ENCODE data around the gene CERS6. TPM values are rescaled to one million over a fixed set of nuclear protein-coding genes. Genes with fewer than 3 reads are reported as not detected.

CERS6 gene
- polyA plus RNA-seq, 3 donors, result 7.6 to 17.7 (median 15.6) TPM

DNA sequence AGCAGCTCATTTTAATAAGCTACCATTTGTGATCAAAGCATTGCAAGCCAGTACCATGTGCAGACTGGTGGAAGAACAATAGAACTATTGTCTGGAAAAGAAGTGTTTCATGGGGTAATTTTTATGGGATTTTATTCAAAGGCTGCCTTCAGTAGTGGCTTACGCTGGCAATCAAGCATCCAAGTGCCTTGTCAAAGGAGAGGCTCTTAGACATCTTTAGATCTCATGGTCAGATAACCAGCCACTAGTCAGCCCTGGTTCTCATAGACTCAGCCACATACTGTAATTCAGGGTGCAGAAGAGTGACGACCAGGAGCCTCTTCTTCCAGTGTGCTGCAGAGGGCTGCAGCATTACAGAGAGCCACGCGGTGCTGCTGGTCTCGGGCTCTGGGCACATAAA lies 247.9 kb downstream of the CERS6 start:
- Mint-ChIP-seq H3K27ac (peak overlapping the region in 2 of 7 donors; percentile 11 to 27), H3K36me3 (peaks cover 11 to 15% of the 10 kb centered on the region in 2 donors), H3K4me1 (no peaks in the 10 kb centered on the region), H3K4me3 (no peak overlapping the region), H3K27me3 (ENCODE audit: low read depth in 3 of 3) (no peaks in the 10 kb centered on the region), H3K9me3 (no peaks in the 10 kb centered on the region)
- DNase-seq, result no peak
- no peak overlapping the region for H3K9ac ChIP-seq (ENCODE audit: insufficient read depth, low read length, poor library complexity, severe bottlenecking)
- intact Hi-C loops (cut with micrococcal nuclease), result no loop called here
- no peak overlapping the region for H3K27ac ChIP-seq (ENCODE audit: low read depth in 1 of 2, low read length in 2 of 2)
- H3K27me3 ChIP-seq (ENCODE audit: control insufficient read depth in 2 of 2, insufficient read depth in 2 of 2, low read length in 2 of 2), result no peaks in the 10 kb centered on the region
- TF ChIP-seq, protein P1, sequence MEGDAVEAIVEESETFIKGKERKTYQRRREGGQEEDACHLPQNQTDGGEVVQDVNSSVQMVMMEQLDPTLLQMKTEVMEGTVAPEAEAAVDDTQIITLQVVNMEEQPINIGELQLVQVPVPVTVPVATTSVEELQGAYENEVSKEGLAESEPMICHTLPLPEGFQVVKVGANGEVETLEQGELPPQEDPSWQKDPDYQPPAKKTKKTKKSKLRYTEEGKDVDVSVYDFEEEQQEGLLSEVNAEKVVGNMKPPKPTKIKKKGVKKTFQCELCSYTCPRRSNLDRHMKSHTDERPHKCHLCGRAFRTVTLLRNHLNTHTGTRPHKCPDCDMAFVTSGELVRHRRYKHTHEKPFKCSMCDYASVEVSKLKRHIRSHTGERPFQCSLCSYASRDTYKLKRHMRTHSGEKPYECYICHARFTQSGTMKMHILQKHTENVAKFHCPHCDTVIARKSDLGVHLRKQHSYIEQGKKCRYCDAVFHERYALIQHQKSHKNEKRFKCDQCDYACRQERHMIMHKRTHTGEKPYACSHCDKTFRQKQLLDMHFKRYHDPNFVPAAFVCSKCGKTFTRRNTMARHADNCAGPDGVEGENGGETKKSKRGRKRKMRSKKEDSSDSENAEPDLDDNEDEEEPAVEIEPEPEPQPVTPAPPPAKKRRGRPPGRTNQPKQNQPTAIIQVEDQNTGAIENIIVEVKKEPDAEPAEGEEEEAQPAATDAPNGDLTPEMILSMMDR (IDR thresholded peaks at IDR 0.05), result no peak
- 92% methylated on average over 2 of the region's 5 CpGs for WGBS (ENCODE audit: insufficient coverage)
- no peaks in the 10 kb centered on the region for H3K4me1 ChIP-seq (ENCODE audit: control insufficient read depth in 1 of 2, insufficient read depth in 2 of 2, low read length in 2 of 2)
- peaks cover 0 to 14% of the 10 kb centered on the region in 2 donors for H3K36me3 ChIP-seq (replicated peaks in 1 of 2; ENCODE audit: control insufficient read depth in 1 of 2, insufficient read depth in 2 of 2, low read length in 2 of 2)
- H3K79me2 ChIP-seq (ENCODE audit: insufficient read depth, low read length), result no peaks in the 10 kb centered on the region
- no peak overlapping the region for H2AFZ ChIP-seq (ENCODE audit: insufficient read depth, low read depth, low read length, poor library complexity, severe bottlenecking)
- H3K4me3 ChIP-seq (replicated peaks in 1 of 3; ENCODE audit: low read depth in 2 of 3, low read length in 3 of 3), result no peak overlapping the region
- no peaks in the 10 kb centered on the region for H3K9me3 ChIP-seq (replicated peaks in 1 of 2; ENCODE audit: control insufficient read depth in 1 of 2, insufficient read depth in 1 of 2, low read length in 2 of 2)
- peaks cover 10% of the 10 kb centered on the region for H4K20me1 ChIP-seq (ENCODE audit: insufficient read depth, low read length)
- H3K4me2 ChIP-seq (replicated peaks; ENCODE audit: extremely low read depth, low read length, poor library complexity, severe bottlenecking), result no peak overlapping the region

DNA sequence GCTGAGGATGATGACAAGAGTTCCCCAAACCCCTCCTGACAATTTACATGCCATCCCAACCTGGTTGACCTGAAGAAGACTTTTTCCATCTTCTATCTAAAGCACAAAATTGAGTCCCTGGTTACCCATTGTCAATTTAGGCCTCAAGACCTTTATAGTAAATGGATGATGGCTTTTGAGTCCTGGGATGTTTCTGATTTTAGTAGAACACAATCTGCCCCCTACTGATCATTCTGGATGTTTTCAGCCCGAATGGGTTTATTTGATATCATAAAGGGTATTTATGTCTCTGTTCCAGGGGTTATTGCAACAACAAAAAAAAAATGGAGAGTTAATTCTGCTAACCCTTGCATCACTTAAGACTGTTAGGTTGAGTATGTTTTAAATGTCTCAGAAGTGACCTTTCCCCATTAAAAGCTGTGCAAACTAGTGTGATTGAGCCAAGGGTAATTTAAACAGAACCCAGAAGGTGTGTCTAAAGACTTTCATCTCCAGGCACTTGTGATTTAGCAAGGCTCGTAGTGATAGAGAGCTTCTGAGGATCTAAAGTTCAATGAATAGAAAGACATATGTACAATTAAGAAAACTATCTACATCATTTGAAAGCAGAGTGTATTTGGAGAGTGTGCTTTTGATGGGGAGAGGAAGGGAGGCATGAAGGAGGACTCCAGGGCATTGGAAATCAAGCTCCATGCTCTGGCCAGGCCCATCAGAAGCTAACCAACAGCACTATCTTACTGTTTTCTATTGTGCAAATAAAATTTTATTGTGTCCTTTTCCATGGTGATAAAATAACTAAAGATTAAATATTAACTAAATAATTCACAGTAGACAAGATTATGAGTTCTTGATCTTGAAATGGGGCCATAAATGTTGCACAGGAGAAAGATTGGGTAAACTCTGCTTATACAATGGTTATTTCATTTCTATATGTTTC lies 249.7 kb downstream of the CERS6 start:
- H3K27me3 Mint-ChIP-seq (ENCODE audit: low read depth in 3 of 3), result no peaks in the 10 kb centered on the region
- no peaks in the 10 kb centered on the region for H3K9me3 ChIP-seq (replicated peaks in 1 of 2; ENCODE audit: control insufficient read depth in 1 of 2, insufficient read depth in 1 of 2, low read length in 2 of 2)
- H3K4me3 Mint-ChIP-seq, result no peak overlapping the region
- no peak overlapping the region for H3K9ac ChIP-seq (ENCODE audit: insufficient read depth, low read length, poor library complexity, severe bottlenecking)
- TF ChIP-seq, protein P1 (IDR thresholded peaks at IDR 0.05), result peak; percentile 43
- no peaks in the 10 kb centered on the region for H3K9me3 Mint-ChIP-seq
- peak overlapping the region in 2 of 7 donors; percentile 41 to 45 for H3K27ac Mint-ChIP-seq
- H3K4me1 ChIP-seq (ENCODE audit: control insufficient read depth in 1 of 2, insufficient read depth in 2 of 2, low read length in 2 of 2), result no peaks in the 10 kb centered on the region
- no peaks in the 10 kb centered on the region for H3K27me3 ChIP-seq (ENCODE audit: control insufficient read depth in 2 of 2, insufficient read depth in 2 of 2, low read length in 2 of 2)
- H3K4me2 ChIP-seq (replicated peaks; ENCODE audit: extremely low read depth, low read length, poor library complexity, severe bottlenecking), result no peak overlapping the region
- H3K79me2 ChIP-seq (ENCODE audit: insufficient read depth, low read length), result no peaks in the 10 kb centered on the region
- WGBS (ENCODE audit: insufficient coverage), result no CpG with 5 or more reads among the region's 2 CpGs
- no peaks in the 10 kb centered on the region for H3K4me1 Mint-ChIP-seq
- H3K36me3 Mint-ChIP-seq, result peaks cover 9 to 15% of the 10 kb centered on the region in 2 donors
- intact Hi-C loops (cut with micrococcal nuclease), result no loop called here
- H2AFZ ChIP-seq (ENCODE audit: insufficient read depth, low read depth, low read length, poor library complexity, severe bottlenecking), result no peak overlapping the region
- H3K4me3 ChIP-seq (replicated peaks in 1 of 3; ENCODE audit: low read depth in 2 of 3, low read length in 3 of 3), result no peak overlapping the region
- H3K36me3 ChIP-seq (replicated peaks in 1 of 2; ENCODE audit: control insufficient read depth in 1 of 2, insufficient read depth in 2 of 2, low read length in 2 of 2), result peaks cover 0 to 9% of the 10 kb centered on the region in 2 donors
- H3K27ac ChIP-seq (ENCODE audit: low read depth in 1 of 2, low read length in 2 of 2), result no peak overlapping the region
- H4K20me1 ChIP-seq (ENCODE audit: insufficient read depth, low read length), result peaks cover 8% of the 10 kb centered on the region
- no peak for DNase-seq
